Measurements from ENCODE around the gene CARS2. TPM values are rescaled to one million over a fixed set of nuclear protein-coding genes. Genes with fewer than 3 reads are reported as not detected.
"Not testable (repeated sequence)": the region's sequence is repeated elsewhere in the genome, so short reads cannot be mapped to it uniquely, and the experiment has no call there.

Gene CARS2
- total RNA-seq, 1 donor from 2014 or later = 51.6 TPM

DNA sequence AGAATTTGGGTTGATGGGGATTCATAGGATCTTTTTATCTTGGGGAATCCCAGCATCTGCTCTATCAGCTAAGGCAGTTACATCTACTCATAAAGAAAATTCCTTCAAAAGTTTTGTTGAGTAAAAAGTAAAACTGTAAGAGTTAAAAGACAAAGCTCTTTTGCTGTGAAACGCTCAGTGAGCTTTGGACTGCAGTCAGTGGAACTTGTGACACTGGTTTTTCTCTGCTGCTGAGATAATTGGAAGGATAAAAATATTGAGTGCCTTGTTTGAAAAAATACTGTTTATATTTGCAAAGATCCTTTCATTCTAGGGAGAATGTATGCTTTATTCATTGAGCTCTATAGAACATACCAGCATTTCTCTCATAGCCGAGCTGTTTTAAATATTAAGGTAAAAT, 85.3 kb downstream of the CARS2 start:
- DNase-seq (ENCODE audit: low read depth in 2 of 2) = no peak

DNA sequence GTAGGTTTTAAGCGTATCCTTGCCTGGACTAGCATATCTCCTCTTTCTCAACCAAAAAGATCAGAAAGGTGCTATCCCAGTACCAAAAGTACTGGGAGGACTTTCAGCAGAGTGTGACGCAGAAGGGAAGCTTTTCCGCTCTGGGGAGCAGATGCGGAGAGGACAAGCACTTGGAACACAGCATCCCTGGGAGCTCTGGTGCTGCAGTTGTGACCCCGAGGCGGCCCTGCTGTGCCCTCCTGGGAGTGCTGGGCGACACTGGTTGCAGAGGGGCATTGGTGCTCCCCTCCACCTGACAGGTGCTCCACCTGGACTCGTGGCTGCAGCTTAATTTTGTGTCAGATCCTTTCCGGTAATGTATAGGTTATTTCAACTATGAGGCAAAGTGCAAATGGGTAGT, 87.1 kb downstream of the CARS2 start:
- no peak for DNase-seq (ENCODE audit: low read depth in 2 of 2)

- DNase-seq (ENCODE audit: low read depth in 2 of 2) = no peak
Measured at GRCh38 chr13:110618167-110618566, 87.7 kb downstream of the CARS2 start.

DNA sequence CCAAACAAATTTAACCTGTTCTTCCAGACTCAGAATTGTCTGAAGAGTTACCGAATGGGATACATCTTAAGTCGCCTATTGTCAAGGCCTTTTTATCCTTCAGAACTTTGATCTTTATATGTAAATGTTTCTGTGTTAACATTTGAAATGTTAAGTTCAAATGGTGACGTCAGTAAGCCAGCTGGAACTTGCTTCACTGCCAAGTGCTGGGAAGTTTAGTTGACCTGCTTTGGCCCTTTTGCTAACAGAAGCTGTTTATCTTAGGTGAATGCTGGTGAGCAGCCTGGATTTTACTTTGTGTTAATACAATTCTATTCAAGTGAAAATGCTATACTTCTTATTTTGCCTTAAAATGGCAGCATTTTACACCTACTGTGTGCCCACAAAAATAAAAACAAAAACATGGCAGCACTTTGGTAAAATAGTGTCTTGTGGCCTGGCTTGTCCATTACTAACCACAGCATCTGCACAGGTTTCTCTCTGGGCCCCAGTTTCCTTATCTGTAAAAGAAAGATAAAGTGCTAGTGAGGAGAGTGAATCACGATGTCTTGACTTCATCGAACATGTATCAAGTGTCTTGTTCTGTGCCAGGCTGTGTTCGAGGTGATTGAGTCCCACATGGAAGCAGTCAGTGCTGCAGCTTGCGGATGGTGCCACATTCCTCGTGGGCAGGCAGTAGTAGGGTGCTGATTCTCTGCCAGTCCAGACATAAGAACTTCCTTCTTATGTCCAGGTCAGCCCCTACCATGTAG, 88.4 kb downstream of the CARS2 start:
- DNase-seq (ENCODE audit: low read depth in 2 of 2) = peak; percentile 85 to 89

- DNase-seq (ENCODE audit: low read depth in 2 of 2) = peak; percentile 53 to 70
Measured at GRCh38 chr13:110616103-110617101, 89.5 kb downstream of the CARS2 start.

DNA sequence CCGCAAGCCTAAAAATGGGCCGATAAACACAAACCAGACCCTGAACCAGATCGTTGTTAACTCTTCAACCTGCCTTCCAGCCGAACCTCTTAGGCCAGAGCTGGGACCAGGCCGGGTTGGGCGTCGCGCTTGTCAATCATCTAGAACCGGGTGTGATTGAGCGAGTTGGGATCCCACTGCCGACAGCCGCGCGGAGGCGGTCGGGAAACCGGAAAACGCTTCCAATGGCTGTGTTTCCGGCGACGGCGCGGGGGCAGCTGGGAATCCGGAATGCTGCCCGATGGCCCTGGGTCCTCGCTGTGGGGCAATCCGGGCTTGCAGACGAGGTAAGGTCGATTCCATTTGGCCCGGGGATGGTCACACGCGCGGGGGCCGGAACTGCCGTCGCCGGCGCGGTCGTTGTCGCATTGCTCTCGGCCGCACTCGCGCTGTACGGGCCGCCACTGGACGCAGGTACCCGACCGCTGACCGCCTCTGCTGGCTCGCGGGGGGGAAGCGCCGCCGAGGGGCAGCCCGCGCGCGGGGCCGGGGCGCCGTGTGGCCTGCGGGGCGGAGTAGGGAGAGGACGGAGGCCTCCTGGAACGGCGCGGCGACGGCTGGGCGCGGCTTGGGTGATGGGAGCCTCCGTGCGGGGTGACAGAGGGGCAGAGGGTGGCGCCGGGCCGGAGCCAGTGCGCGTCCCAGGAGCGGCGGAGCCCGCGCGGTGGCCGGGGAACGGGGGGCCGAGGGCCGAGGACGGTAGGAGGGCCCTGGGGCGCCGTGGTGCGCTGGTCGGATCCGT, 90.4 kb downstream of the CARS2 start, which contains the start of gene NAXD:
NAXD (plus strand) TSS at position 224 of the 781 bp plus-strand sequence; CDS start at position 281, 57 bp downstream.
- peak; percentile 96 to 98 for DNase-seq (ENCODE audit: low read depth in 2 of 2)

DNA sequence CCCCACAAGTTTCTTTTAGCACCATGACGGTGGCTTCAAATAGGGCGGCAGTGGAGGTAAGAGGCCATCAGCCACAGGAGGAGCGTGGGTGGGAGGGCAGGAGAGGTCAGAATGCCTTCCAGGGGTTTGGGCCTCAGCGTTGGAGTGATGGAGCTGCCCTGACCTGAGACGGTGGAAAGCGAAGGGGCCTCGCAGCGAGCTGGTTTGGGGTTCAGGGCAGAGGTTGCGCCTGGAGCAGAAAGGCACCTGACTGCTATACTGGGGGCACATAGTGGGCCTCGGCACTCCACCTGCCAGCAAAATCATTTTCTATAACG, 91.0 kb downstream of the CARS2 start:
- DNase-seq (ENCODE audit: low read depth in 2 of 2) = no peak

GRCh38 chr13:110610955-110611595, 94.8 kb downstream of the CARS2 start:
- no peak for DNase-seq (ENCODE audit: low read depth in 2 of 2)

DNA sequence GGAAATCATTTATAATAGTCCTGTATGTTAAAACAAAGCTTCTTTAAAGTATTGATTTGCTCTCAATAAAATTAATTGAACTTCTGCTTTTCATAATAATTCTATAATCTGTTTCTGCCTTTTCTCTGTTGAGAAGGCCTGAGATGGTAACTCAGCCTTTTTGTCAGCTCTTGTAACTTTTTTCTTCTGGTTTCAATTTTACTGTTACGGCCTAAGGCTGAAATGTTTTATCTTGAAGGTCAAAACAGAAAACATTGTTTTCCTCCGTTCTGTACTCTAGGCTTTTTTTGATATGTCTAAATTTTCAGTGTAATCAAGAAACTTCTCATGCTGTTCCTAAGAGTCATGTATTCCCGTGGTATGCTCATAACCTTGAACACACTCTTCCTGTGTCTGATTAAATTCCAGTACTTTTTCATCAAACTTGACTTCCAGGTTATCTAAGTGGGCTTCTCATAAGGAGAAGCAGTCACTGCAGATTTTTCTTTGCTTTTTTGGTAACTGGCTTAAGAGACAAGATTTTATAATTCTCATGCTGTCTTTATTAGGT, 98.2 kb downstream of the CARS2 start:
- DNase-seq (ENCODE audit: low read depth in 2 of 2) = no peak

GRCh38 chr13:110606281-110606680, 99.6 kb downstream of the CARS2 start:
- not testable (repeated sequence) for DNase-seq (ENCODE audit: low read depth in 2 of 2)

DNA sequence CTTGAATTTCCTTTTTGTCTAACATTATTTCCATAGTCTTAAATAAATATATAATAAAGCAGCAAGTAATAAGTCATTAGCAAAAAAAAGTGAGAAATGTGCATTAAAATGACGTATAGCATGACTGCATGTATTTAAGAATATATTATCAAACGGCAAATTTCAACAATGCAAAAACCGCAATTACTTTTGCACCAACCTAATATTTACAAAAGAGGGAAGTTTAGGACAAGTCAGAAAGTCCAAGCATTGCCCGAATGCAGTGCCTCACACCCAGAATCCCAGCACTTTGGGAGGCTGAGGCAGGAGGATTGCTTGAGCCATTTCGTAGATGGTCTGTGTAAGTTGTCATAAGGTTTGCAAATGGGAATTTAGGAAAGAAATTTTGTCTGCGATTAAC, 100.8 kb downstream of the CARS2 start:
- DNase-seq (ENCODE audit: low read depth in 2 of 2) = no peak

- DNase-seq (ENCODE audit: low read depth in 2 of 2) = no peak
Measured at GRCh38 chr13:110600980-110601379, 104.9 kb downstream of the CARS2 start.

DNA sequence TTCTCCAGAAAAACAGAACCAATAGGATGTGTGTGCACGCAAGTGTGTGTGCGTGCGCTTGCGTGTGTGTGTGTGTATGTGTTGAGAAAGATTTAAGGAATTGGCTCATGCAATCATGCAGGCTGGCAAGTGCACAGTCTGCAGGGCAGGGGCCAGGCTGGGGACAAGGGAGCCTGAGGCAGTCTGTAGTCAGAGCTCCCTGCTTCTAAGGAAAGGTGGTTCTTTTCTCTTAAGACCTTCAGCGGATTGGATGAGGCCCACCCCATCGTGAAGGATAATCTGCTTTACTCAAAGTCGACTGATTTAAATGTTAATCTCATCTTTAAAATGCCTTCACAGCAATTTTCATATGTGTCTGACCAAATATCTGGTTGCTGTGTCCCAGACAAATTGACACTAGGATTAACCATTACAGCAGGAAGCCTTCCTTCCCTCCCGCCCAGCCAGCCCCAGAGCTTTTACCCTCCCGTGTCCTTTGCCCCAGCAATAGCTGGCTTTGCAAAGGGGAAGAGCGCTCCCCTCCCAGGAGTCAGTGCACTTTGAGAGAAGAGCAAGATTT, 105.6 kb downstream of the CARS2 start:
- DNase-seq (ENCODE audit: low read depth in 2 of 2) = no peak

GRCh38 chr13:110597041-110597689, 108.8 kb downstream of the CARS2 start:
- no peak for DNase-seq (ENCODE audit: low read depth in 2 of 2)

DNA sequence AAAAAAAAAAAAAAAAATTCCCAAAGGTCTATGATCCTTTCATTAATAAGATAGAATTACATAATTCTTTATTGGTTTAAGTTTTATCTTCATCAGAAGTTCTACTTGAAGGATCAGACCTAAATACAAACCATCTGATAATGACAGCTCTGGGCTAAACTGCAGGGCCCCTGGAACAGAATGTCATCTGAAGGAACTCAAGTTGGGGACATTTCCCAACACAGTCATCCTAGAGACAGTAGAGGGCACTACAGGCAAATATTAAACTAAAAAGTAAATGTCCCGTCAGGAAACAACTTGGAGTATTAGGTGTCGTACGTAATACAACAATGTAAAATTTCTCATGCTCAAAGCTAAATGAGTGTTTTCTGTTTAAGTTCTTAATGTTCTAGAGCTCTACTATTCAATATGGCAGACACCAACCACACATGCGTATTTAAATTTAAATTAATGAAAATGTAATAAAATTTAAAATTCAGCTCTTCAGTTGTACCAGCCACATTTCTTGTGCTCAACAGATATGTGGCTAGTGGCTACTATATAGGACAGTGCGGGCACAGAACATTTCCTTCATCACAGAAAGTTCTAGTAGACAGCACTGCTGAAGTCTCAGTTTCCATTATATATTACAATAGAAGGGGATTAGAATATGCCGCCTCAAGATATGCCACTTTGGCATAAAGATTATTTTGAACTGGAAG, 112.3 kb downstream of the CARS2 start:
- DNase-seq (ENCODE audit: low read depth in 2 of 2) = peak; percentile 67 to 77

GRCh38 chr13:110592665-110593064, 113.3 kb downstream of the CARS2 start:
- DNase-seq (ENCODE audit: low read depth in 2 of 2) = no peak
